Ishikawa (cell line): ENCODE data around the gene CARM1.

ENCODE experiments used
- CEBPB ChIP-seq: IDR thresholded peaks from 2 replicates; pipeline ENCODE4 v1.6.1; 2012
- CREB1 ChIP-seq: IDR thresholded peaks from 2 replicates; pipeline ENCODE4 v1.6.1; 2012; ENCODE audit warnings: low read depth
- EGR1 ChIP-seq: IDR thresholded peaks from 2 replicates; pipeline ENCODE4 v1.6.1; 2012
- EP300 ChIP-seq: IDR thresholded peaks from 2 replicates; pipeline ENCODE4 v1.6.1; 2012; ENCODE audit warnings: borderline replicate concordance
- FOXM1 ChIP-seq: IDR thresholded peaks from 2 replicates; pipeline ENCODE4 v1.6.1; 2012; ENCODE audit warnings: low read depth, borderline replicate concordance
- MAX ChIP-seq: IDR thresholded peaks from 2 replicates; pipeline ENCODE4 v1.6.1; 2012
- NFIC ChIP-seq: IDR thresholded peaks from 2 replicates; pipeline ENCODE4 v1.6.1; 2012
- RAD21 ChIP-seq: IDR thresholded peaks from 2 replicates; pipeline ENCODE4 v1.6.1; 2012; ENCODE audit warnings: low read depth
- REST ChIP-seq: IDR thresholded peaks from 2 replicates; pipeline ENCODE4 v1.6.1; 2012; ENCODE audit warnings: low read depth, mild to moderate bottlenecking
- TAF1 ChIP-seq: IDR thresholded peaks from 2 replicates; pipeline ENCODE4 v1.6.1; 2012; ENCODE audit warnings: low read depth, mild to moderate bottlenecking
- TCF12 ChIP-seq: IDR thresholded peaks from 2 replicates; pipeline ENCODE4 v1.6.1; 2012; ENCODE audit warnings: low read depth
- TEAD4 ChIP-seq: IDR thresholded peaks from 2 replicates; pipeline ENCODE4 v1.6.1; 2012
- USF1 ChIP-seq: IDR thresholded peaks from 2 replicates; pipeline ENCODE4 v1.6.1; 2012
- YY1 ChIP-seq: IDR thresholded peaks from 2 replicates; pipeline ENCODE4 v1.6.1; 2012; ENCODE audit warnings: low read depth
- ZBTB7A ChIP-seq: IDR thresholded peaks from 2 replicates; pipeline ENCODE4 v1.6.1; 2012; ENCODE audit warnings: low read depth

The CARM1 gene

GRCh38 chr19:10863107-10863717 is 8.1 kb upstream of the CARM1 start:
- no peak for TF ChIP-seq REST
- no peak for TF ChIP-seq MAX
- no peak for TF ChIP-seq YY1
- no peak for TF ChIP-seq NFIC
- TF ChIP-seq RAD21 = no peak
- no peak for TF ChIP-seq CREB1
- no peak for TF ChIP-seq FOXM1
- TF ChIP-seq TAF1 = no peak
- TF ChIP-seq USF1 = no peak
- no peak for TF ChIP-seq ZBTB7A
- TF ChIP-seq CEBPB = no peak
- no peak for TF ChIP-seq EP300

- TF ChIP-seq RAD21 (peak; percentile 69), YY1 (no peak)
Measured at GRCh38 chr19:10864538-10864899, 6.8 kb upstream of the CARM1 start.

- TF ChIP-seq CEBPB (peak; percentile 69), ZBTB7A (no peak)
Measured at GRCh38 chr19:10866495-10866894, 4.9 kb upstream of the CARM1 start.

- TF ChIP-seq RAD21 (no peak), FOXM1 (no peak), EGR1 (no peak), REST (no peak), NFIC (no peak), ZBTB7A (no peak), CREB1 (no peak), CEBPB (no peak), MAX (no peak), USF1 (no peak), TAF1 (no peak), TCF12 (no peak), YY1 (no peak), TEAD4 (no peak), EP300 (no peak)
Measured at GRCh38 chr19:10868872-10869547, 2.3 kb upstream of the CARM1 start.

- TF ChIP-seq EGR1 = peak; percentile 98
- TF ChIP-seq USF1 = no peak
- TF ChIP-seq NFIC = no peak
- no peak for TF ChIP-seq YY1
- TF ChIP-seq FOXM1 = no peak
- no peak for TF ChIP-seq TAF1
- TF ChIP-seq CEBPB = no peak
- no peak for TF ChIP-seq RAD21
- no peak for TF ChIP-seq EP300
- TF ChIP-seq CREB1 = no peak
- no peak for TF ChIP-seq REST
- no peak for TF ChIP-seq MAX
- peak; percentile 41; the same call in 1 of the 2 replicates for TF ChIP-seq ZBTB7A
- no peak for TF ChIP-seq TEAD4
Measured at GRCh38 chr19:10870501-10870954, 825 bp upstream of the CARM1 start.
